Adrenal gland (tissue), 12 donors: ENCODE data around the gene CACNA1C. TPM values are rescaled to one million over a fixed set of nuclear protein-coding genes. Genes with fewer than 3 reads are reported as not detected.

Experiments
- DNase-seq, 7 donors: peaks; one replicate each; pipeline ENCODE4 v3.0.0-alpha.2; 2019 to 2020
- H3K27ac ChIP-seq, 5 donors: fragments of 200-600 bp; sonication (generic) in 4 of 5; 1 replicate in 3 of 5; 2 replicates in 2 of 5; pipeline versions ENCODE4 v1.5.1 to v1.8.0; 2016 to 2020; ENCODE audit warnings: mild to moderate bottlenecking in 1 of 5
- H3K27me3 ChIP-seq: fragments of 200-600 bp; 2 replicates; pipeline ENCODE4 v1.8.0; 2021
- H3K36me3 ChIP-seq, 2 donors: fragments of 200-600 bp; replicated peaks in 1 of 2; 1 replicate in 1 of 2; 2 replicates in 1 of 2; pipeline versions ENCODE4 v1.5.1 to v1.8.0; 2018 to 2022
- H3K4me1 ChIP-seq, 2 donors: fragments of 200-600 bp; replicated peaks in 1 of 2; 1 replicate in 1 of 2; 2 replicates in 1 of 2; pipeline versions ENCODE4 v1.5.1 to v1.8.0; 2018 to 2021
- H3K4me3 ChIP-seq, 4 donors: fragments of 200-600 bp; sonication (generic) in 3 of 4; one replicate each; pipeline ENCODE4 v1.5.1; 2016 to 2018
- H3K9me3 ChIP-seq, 3 donors: fragments of 200-600 bp; sonication (generic) in 1 of 3; replicated peaks in 1 of 3; 1 replicate in 2 of 3; 2 replicates in 1 of 3; pipeline versions ENCODE4 v1.5.1 to v1.8.0; 2016 to 2021
- CTCF ChIP-seq, 6 experiments: fragments of 450-650 bp in 4 of 6; fragments of 200-600 bp in 2 of 6; sonication (generic) in 1 of 6; IDR thresholded peaks; 1 replicate in 5 of 6; 2 replicates in 1 of 6; pipeline versions ENCODE4 v1.5.1 to v1.8.0; 2016 to 2021; ENCODE audit warnings: antibody characterized with exemption in 6 of 6, mild to moderate bottlenecking in 2 of 6, moderate library complexity in 1 of 6
- POLR2A ChIP-seq, 2 donors: fragments of 450-650 bp; IDR thresholded peaks; one replicate each; pipeline ENCODE4 v1.6.1; 2017; ENCODE audit warnings: antibody characterized with exemption in 2 of 2, mild to moderate bottlenecking in 2 of 2, moderate library complexity in 1 of 2
- WGBS, 4 donors: extraction: QIAGEN DNeasy Blood & Tissue Kit in 2 of 4; methylation state at CpG; one replicate each; pipeline versions ENCODE4 v1.1.5 to v1.1.7; 2013 to 2017; 5-methylcytosine and 5-hydroxymethylcytosine counted together
- intact Hi-C, 2 donors: fragments of 100-400 bp; cut with DNase I; formaldehyde crosslinking; loops; one replicate each; pipeline versions ENCODE4 v1.14.1 to v1.15.0; 2022 to 2023
- polyA plus RNA-seq, 3 donors: library from polyadenylated mRNA; stranded (reverse); fragments of 200-250 nt in 2 of 3; fragments of 350-450 nt in 1 of 3; fragmentation: Illumina TruSeq in 1 of 3; extraction: RNeasy Lipid Tissue Mini Kit (QIAGEN cat#74804) in 1 of 3; gene quantifications; one replicate each; pipeline ENCODE4 v1.2.3, GENCODE V29; 2013 to 2014
- total RNA-seq, 9 donors: library from RNA; depleted of rRNA in 4 of 9; stranded (reverse); fragments of >200 nt in 4 of 9; fragments of 120-200 nt in 1 of 9; fragmentation: NEBNext Ultra II Directional in 1 of 9; extraction: Animal tissue kit (Norgen Biotek cat#: 25700) in 1 of 9; gene quantifications; one replicate each; pipeline versions ENCODE4 v1.1.0 to v1.2.4, GENCODE V29; 2013 to 2023
- donor health status: healthy with polysubstance abuse.
- donor health status: Bipolar disorder and iron deficiency.
- donor health status: DM: yes; HTN: yes; CAD: no.
- donor health status: DM: no; HTN: no; CAD: no.
- donor health status: DM: no; HTN: no; CAD: no.
- donor health status: DM: yes; HTN: yes; CAD: no.

CACNA1C gene
- total and polyA plus RNA-seq, 12 donors: 1.4 to 5.8 (median 3.5) TPM

DNA sequence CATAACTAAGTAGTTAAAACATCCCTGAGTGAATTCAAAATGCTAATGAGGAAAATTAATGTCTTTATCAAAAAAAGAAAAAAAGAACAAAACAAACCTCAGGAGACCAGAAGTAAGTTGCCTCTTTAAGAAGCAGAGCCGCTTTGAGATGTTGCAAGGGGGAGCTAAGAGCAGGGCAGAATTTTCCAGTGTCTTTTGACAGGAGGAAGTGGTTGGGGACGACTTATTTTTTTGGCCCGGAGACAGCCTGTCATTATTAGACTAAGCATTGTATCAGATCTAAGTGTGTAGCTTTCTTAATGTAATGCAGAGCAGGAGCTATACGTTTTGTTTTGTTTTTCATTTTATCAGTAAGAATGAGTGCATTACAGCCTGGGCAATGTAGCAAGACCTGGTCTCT lies 206.6 kb downstream of the CACNA1C start:
- H3K27me3 ChIP-seq: no peaks in the 10 kb centered on the region
- H3K36me3 ChIP-seq: no peaks in the 10 kb centered on the region
- H3K27ac ChIP-seq: no peak overlapping the region
- WGBS, 4 donors: 35 to 46% (median 44%) methylated on average over 4 of the region's 4 CpGs
- peaks cover 0 to 13% of the 10 kb centered on the region in 2 donors for H3K4me1 ChIP-seq
- H3K9me3 ChIP-seq: no peaks in the 10 kb centered on the region
- intact Hi-C loops: no loop called here
- H3K4me3 ChIP-seq: no peak overlapping the region
- no peak for DNase-seq
- TF ChIP-seq POLR2A (IDR thresholded peaks at IDR 0.05): no peak
- TF ChIP-seq CTCF (IDR thresholded peaks at IDR 0.05): no peak

- no peaks in the 10 kb centered on the region for H3K36me3 ChIP-seq
- no peak for DNase-seq
- intact Hi-C loops: no loop called here
- TF ChIP-seq POLR2A (IDR thresholded peaks at IDR 0.05): no peak
- no peak for TF ChIP-seq CTCF (IDR thresholded peaks at IDR 0.05)
- H3K9me3 ChIP-seq: no peaks in the 10 kb centered on the region
- WGBS, 4 donors: 72 to 84% (median 79%) methylated on average over 3 of the region's 3 CpGs
- no peak overlapping the region for H3K27ac ChIP-seq
- no peak overlapping the region for H3K4me3 ChIP-seq
- peaks cover 0 to 13% of the 10 kb centered on the region in 2 donors for H3K4me1 ChIP-seq
- H3K27me3 ChIP-seq: no peaks in the 10 kb centered on the region
These were observed 207.7 kb downstream of the CACNA1C start for GRCh38 chr12:2260441-2260840.

- no peak overlapping the region for H3K27ac ChIP-seq
- H3K4me1 ChIP-seq: peaks cover 0 to 13% of the 10 kb centered on the region in 2 donors
- H3K4me3 ChIP-seq: no peak overlapping the region
- WGBS, 4 donors: 92 to 100% (median 100%) methylated on average over 1 of the region's 1 CpG
- intact Hi-C loops: no loop called here
- no peak for TF ChIP-seq CTCF (IDR thresholded peaks at IDR 0.05)
- no peak for TF ChIP-seq POLR2A (IDR thresholded peaks at IDR 0.05)
- H3K9me3 ChIP-seq: no peaks in the 10 kb centered on the region
- no peaks in the 10 kb centered on the region for H3K36me3 ChIP-seq
- no peak for DNase-seq
- no peaks in the 10 kb centered on the region for H3K27me3 ChIP-seq
These were observed 208.9 kb downstream of the CACNA1C start for GRCh38 chr12:2261708-2262107.

- Histone ChIP-seq H3K9me3 (no peaks in the 10 kb centered on the region), H3K4me3 (no peak overlapping the region), H3K27me3 (no peaks in the 10 kb centered on the region), H3K4me1 (peaks cover 0 to 13% of the 10 kb centered on the region in 2 donors), H3K36me3 (no peaks in the 10 kb centered on the region), H3K27ac (no peak overlapping the region)
- TF ChIP-seq POLR2A (IDR thresholded peaks at IDR 0.05) (no peak), CTCF (IDR thresholded peaks at IDR 0.05) (no peak)
- no peak for DNase-seq
- WGBS, 4 donors: 91 to 100% (median 93%) methylated on average over 2 of the region's 2 CpGs
- intact Hi-C loops: no loop called here
These were observed 209.7 kb downstream of the CACNA1C start for GRCh38 chr12:2262449-2262848.
